SK-N-SH treated with all-trans-retinoic acid at 6 μM for 48 hours (cell line): Measurements from ENCODE around the gene OR10Z1.

Experiments
- ATAC-seq: fragments of 200-7000 bp; cut with Tn5 transposase; 3 replicates; pipeline ENCODE4 v1.9.1; 2020; ENCODE audit warnings: mild to moderate bottlenecking, moderate library complexity
- ARNTL ChIP-seq: fragments of 450-650 bp; formaldehyde crosslinking; IDR thresholded peaks from 2 replicates; pipeline ENCODE4 v1.5.0; 2020; ENCODE audit warnings: low read depth, mild to moderate bottlenecking, moderate library complexity, borderline replicate concordance
- BACH2 ChIP-seq: fragments of 250-450 bp; sonication (Bioruptor Pico); IDR thresholded peaks from 2 replicates; pipeline ENCODE4 v1.9.0; 2021; ENCODE audit warnings: mild to moderate bottlenecking, borderline replicate concordance
- CSDC2 ChIP-seq: fragments of 250-450 bp; sonication (Bioruptor Pico); IDR thresholded peaks from 2 replicates; pipeline ENCODE4 v1.5.0; 2020; ENCODE audit warnings: mild to moderate bottlenecking, moderate library complexity
- GLIS3 ChIP-seq: fragments of 250-450 bp; sonication (Bioruptor Pico); IDR thresholded peaks from 2 replicates; pipeline ENCODE4 v1.5.0; 2020; ENCODE audit warnings: mild to moderate bottlenecking, moderate library complexity
- ISL1 ChIP-seq: fragments of 250-450 bp; sonication (Bioruptor Pico); IDR thresholded peaks from 2 replicates; pipeline ENCODE4 v2.1.2; 2022; ENCODE audit warnings: mild to moderate bottlenecking, moderate library complexity
- OSR1 ChIP-seq: fragments of 250-450 bp; sonication (Bioruptor Pico); IDR thresholded peaks from 2 replicates; pipeline ENCODE4 v1.8.0; 2022; ENCODE audit warnings: moderate library complexity, mild to moderate bottlenecking, inconsistent platforms
- PPARA ChIP-seq: fragments of 250-450 bp; sonication (Bioruptor Pico); IDR thresholded peaks from 2 replicates; pipeline ENCODE4 v1.5.0; 2020; ENCODE audit warnings: mild to moderate bottlenecking, borderline replicate concordance
- RARB ChIP-seq: fragments of 250-450 bp; sonication (Bioruptor Pico); IDR thresholded peaks from 2 replicates; pipeline ENCODE4 v1.8.0; 2021; ENCODE audit warnings: mild to moderate bottlenecking, moderate library complexity
- SNAI2 ChIP-seq: fragments of 250-450 bp; sonication (Bioruptor Pico); IDR thresholded peaks from 2 replicates; pipeline ENCODE4 v1.5.0; 2020; ENCODE audit warnings: mild to moderate bottlenecking, moderate library complexity
- TCF4 ChIP-seq: fragments of 250-450 bp; sonication (Bioruptor Pico); IDR thresholded peaks from 2 replicates; pipeline ENCODE4 v1.8.0; 2021; ENCODE audit warnings: mild to moderate bottlenecking, moderate library complexity, borderline replicate concordance
- TOX ChIP-seq: fragments of 250-450 bp; sonication (Bioruptor Pico); IDR thresholded peaks from 2 replicates; pipeline ENCODE4 v1.8.0; 2021; ENCODE audit warnings: mild to moderate bottlenecking, moderate library complexity, borderline replicate concordance
- ZC3H10 ChIP-seq: fragments of 250-450 bp; sonication (Bioruptor Pico); IDR thresholded peaks from 2 replicates; pipeline ENCODE4 v1.5.1; 2021; ENCODE audit warnings: mild to moderate bottlenecking, moderate library complexity
- ZFP3 ChIP-seq: fragments of 250-450 bp; sonication (Bioruptor Pico); IDR thresholded peaks from 2 replicates; pipeline ENCODE4 v1.5.0; 2020; ENCODE audit warnings: mild to moderate bottlenecking, moderate library complexity
- ZFP30 ChIP-seq: fragments of 450-650 bp; formaldehyde crosslinking; IDR thresholded peaks from 2 replicates; pipeline ENCODE4 v1.5.0; 2022; ENCODE audit warnings: mild to moderate bottlenecking, moderate library complexity
- ZNF565 ChIP-seq: fragments of 450-650 bp; formaldehyde crosslinking; conservative IDR thresholded peaks from 2 replicates; pipeline ENCODE4 v1.5.0; 2020; ENCODE audit warnings: low read depth, mild to moderate bottlenecking, moderate library complexity
- ZNF70 ChIP-seq: fragments of 450-650 bp; formaldehyde crosslinking; IDR thresholded peaks from 2 replicates; pipeline ENCODE4 v1.5.0; 2020; ENCODE audit warnings: mild to moderate bottlenecking, moderate library complexity
- TF ChIP-seq, protein P1 (sequence below): fragments of 250-450 bp; sonication (Bioruptor Pico); IDR thresholded peaks from 2 replicates; pipeline ENCODE4 v1.8.0; 2020; ENCODE audit warnings: mild to moderate bottlenecking, moderate library complexity, borderline replicate concordance
- TF ChIP-seq, protein P2 (sequence below): fragments of 250-450 bp; sonication (Bioruptor Pico); IDR thresholded peaks from 2 replicates; pipeline ENCODE4 v1.5.1; 2020; ENCODE audit warnings: low read depth, mild to moderate bottlenecking, moderate library complexity
- TF ChIP-seq, protein P3 (sequence below): fragments of 250-450 bp; sonication (Bioruptor Pico); IDR thresholded peaks from 2 replicates; pipeline ENCODE4 v1.8.0; 2021; ENCODE audit warnings: low read depth, mild to moderate bottlenecking, moderate library complexity, borderline replicate concordance
- TF ChIP-seq, protein P4 (sequence below): fragments of 250-450 bp; sonication (Bioruptor Pico); IDR thresholded peaks from 2 replicates; pipeline ENCODE4 v1.5.0; 2020; ENCODE audit warnings: mild to moderate bottlenecking, moderate library complexity

Gene OR10Z1, protein sequence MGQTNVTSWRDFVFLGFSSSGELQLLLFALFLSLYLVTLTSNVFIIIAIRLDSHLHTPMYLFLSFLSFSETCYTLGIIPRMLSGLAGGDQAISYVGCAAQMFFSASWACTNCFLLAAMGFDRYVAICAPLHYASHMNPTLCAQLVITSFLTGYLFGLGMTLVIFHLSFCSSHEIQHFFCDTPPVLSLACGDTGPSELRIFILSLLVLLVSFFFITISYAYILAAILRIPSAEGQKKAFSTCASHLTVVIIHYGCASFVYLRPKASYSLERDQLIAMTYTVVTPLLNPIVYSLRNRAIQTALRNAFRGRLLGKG

DNA sequence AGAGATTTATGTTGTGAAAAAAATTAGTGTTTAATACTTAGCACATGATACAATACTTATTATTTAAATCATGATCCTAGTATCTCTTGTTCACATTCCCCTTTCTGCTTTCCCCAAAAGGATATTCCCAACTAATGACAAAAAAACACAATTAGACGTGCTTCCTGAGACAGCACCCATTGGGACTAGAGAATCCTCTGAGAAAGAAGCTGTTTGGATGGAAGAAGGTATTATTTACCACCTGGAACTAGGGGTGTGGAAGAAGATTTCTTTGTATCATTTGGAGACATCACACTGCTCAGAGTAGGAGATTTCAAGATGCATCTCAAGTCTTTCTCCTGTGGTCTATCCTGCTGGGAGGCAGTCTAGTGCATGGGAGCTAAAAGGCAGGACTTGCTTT, at the start of gene OR10Z1:
Gene OR10Z1 (plus strand): TSS at position 301 of the 400 bp plus-strand sequence. CDS start 1,171 bp downstream, outside the sequence.
- ATAC-seq: no peak
- TF ChIP-seq ZFP30 (CRISPR knock-in tag): no peak
- no peak for TF ChIP-seq SNAI2 (CRISPR knock-in tag)
- TF ChIP-seq TOX (CRISPR knock-in tag): no peak
- no peak for TF ChIP-seq CSDC2
- TF ChIP-seq, protein P1, sequence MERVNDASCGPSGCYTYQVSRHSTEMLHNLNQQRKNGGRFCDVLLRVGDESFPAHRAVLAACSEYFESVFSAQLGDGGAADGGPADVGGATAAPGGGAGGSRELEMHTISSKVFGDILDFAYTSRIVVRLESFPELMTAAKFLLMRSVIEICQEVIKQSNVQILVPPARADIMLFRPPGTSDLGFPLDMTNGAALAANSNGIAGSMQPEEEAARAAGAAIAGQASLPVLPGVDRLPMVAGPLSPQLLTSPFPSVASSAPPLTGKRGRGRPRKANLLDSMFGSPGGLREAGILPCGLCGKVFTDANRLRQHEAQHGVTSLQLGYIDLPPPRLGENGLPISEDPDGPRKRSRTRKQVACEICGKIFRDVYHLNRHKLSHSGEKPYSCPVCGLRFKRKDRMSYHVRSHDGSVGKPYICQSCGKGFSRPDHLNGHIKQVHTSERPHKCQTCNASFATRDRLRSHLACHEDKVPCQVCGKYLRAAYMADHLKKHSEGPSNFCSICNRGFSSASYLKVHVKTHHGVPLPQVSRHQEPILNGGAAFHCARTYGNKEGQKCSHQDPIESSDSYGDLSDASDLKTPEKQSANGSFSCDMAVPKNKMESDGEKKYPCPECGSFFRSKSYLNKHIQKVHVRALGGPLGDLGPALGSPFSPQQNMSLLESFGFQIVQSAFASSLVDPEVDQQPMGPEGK (CRISPR knock-in tag): no peak
- TF ChIP-seq, protein P2, sequence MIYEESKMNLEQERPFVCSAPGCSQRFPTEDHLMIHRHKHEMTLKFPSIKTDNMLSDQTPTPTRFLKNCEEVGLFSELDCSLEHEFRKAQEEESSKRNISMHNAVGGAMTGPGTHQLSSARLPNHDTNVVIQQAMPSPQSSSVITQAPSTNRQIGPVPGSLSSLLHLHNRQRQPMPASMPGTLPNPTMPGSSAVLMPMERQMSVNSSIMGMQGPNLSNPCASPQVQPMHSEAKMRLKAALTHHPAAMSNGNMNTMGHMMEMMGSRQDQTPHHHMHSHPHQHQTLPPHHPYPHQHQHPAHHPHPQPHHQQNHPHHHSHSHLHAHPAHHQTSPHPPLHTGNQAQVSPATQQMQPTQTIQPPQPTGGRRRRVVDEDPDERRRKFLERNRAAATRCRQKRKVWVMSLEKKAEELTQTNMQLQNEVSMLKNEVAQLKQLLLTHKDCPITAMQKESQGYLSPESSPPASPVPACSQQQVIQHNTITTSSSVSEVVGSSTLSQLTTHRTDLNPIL (CRISPR knock-in tag): no peak
- TF ChIP-seq OSR1: no peak
- TF ChIP-seq BACH2 (CRISPR knock-in tag): no peak
- no peak for TF ChIP-seq ZNF70 (CRISPR knock-in tag)
- TF ChIP-seq ARNTL (CRISPR knock-in tag): no peak
- TF ChIP-seq GLIS3 (CRISPR knock-in tag): no peak
- no peak for TF ChIP-seq TCF4 (CRISPR knock-in tag)
- TF ChIP-seq ISL1 (CRISPR knock-in tag): no peak
- TF ChIP-seq ZNF565 (CRISPR knock-in tag): no peak
- TF ChIP-seq PPARA (CRISPR knock-in tag): no peak
- TF ChIP-seq, protein P3, sequence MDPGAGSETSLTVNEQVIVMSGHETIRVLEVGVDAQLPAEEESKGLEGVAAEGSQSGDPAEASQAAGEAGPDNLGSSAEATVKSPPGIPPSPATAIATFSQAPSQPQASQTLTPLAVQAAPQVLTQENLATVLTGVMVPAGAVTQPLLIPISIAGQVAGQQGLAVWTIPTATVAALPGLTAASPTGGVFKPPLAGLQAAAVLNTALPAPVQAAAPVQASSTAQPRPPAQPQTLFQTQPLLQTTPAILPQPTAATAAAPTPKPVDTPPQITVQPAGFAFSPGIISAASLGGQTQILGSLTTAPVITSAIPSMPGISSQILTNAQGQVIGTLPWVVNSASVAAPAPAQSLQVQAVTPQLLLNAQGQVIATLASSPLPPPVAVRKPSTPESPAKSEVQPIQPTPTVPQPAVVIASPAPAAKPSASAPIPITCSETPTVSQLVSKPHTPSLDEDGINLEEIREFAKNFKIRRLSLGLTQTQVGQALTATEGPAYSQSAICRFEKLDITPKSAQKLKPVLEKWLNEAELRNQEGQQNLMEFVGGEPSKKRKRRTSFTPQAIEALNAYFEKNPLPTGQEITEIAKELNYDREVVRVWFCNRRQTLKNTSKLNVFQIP: no peak
- TF ChIP-seq ZC3H10 (CRISPR knock-in tag): no peak

DNA sequence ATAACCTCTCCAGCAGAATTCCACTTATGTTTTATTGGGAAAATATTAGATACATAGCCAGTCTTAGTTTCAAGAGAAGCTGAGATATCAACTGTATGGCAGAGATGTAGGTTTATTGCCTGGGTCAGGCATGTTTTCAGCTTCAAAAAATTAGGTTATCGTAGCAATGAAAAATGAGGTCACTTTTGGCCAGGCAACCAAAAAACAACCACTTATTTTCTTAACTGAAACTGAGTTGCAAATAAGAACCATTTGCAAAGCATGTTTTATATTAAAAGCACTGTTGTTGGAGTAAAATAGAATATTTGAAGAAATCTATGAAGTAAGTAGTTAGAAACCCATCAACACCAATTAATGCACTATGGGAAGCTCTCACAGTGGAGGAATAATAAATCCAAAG, 45.4 kb upstream of the OR10Z1 start:
- TF ChIP-seq ZNF70 (CRISPR knock-in tag) (no peak), RARB (no peak), OSR1 (no peak), ISL1 (CRISPR knock-in tag) (no peak), ZNF565 (CRISPR knock-in tag) (no peak), GLIS3 (CRISPR knock-in tag) (no peak), ZFP30 (CRISPR knock-in tag) (no peak), SNAI2 (CRISPR knock-in tag) (no peak), ZFP3 (CRISPR knock-in tag) (no peak)
- TF ChIP-seq, protein P3: no peak
- TF ChIP-seq, protein P4, sequence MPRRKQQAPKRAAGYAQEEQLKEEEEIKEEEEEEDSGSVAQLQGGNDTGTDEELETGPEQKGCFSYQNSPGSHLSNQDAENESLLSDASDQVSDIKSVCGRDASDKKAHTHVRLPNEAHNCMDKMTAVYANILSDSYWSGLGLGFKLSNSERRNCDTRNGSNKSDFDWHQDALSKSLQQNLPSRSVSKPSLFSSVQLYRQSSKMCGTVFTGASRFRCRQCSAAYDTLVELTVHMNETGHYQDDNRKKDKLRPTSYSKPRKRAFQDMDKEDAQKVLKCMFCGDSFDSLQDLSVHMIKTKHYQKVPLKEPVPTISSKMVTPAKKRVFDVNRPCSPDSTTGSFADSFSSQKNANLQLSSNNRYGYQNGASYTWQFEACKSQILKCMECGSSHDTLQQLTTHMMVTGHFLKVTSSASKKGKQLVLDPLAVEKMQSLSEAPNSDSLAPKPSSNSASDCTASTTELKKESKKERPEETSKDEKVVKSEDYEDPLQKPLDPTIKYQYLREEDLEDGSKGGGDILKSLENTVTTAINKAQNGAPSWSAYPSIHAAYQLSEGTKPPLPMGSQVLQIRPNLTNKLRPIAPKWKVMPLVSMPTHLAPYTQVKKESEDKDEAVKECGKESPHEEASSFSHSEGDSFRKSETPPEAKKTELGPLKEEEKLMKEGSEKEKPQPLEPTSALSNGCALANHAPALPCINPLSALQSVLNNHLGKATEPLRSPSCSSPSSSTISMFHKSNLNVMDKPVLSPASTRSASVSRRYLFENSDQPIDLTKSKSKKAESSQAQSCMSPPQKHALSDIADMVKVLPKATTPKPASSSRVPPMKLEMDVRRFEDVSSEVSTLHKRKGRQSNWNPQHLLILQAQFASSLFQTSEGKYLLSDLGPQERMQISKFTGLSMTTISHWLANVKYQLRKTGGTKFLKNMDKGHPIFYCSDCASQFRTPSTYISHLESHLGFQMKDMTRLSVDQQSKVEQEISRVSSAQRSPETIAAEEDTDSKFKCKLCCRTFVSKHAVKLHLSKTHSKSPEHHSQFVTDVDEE: no peak
- TF ChIP-seq, all 23 proteins: peak for 0
- ATAC-seq: no peak

DNA sequence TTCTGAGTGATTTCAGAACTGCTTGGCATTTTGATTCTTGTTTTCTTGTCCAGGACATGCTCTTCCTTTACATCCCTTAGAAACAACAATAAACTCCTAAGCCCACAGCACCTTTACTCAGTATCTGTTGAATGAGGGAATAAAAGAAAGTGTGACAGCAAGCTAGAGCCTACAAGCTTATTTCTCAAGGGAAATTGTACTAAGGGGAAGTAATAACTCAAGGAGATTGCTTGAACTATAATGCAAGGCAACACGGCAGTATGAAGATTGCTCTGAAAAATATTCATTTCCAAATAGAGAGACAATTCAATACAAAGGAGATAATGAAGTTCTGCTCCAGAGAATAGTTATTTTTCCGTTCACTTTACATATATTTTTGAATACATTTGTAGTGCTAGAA, 41.2 kb upstream of the OR10Z1 start:
- no peak for ATAC-seq
- no peak for TF ChIP-seq ZNF565 (CRISPR knock-in tag)
- no peak for TF ChIP-seq ZFP30 (CRISPR knock-in tag)
- no peak for TF ChIP-seq ZNF70 (CRISPR knock-in tag)
- TF ChIP-seq GLIS3 (CRISPR knock-in tag): no peak
